HCT116 (cell line): Measurements from ENCODE around the gene BCL2L15. TPM values are rescaled to one million over a fixed set of nuclear protein-coding genes. Genes with fewer than 3 reads are reported as not detected.

Experiments
- ATAC-seq: fragments of 200-7000 bp; cut with Tn5 transposase; 2 replicates; pipeline ENCODE4 v1.9.1; 2020; ENCODE audit warnings: mild to moderate bottlenecking, moderate library complexity
- BruUV-seq: library from RNA; stranded (reverse); fragments of 400-500 nt; replicated peaks from 2 replicates; lab custom pipeline; 2021; lab: Mats Ljungman, UMichigan
- CTCF ChIA-PET: fragments of 300-600 bp; sonication (Branson Sonifier 250); formaldehyde crosslinking; loops from one replicate; lab custom pipeline; 2021; ENCODE audit warnings: antibody characterized with exemption; lab: Charles Lee
- POLR2A ChIA-PET: fragments of 300-600, 350-600 bp; sonication (Branson Sonifier 250); formaldehyde crosslinking; loops from one replicate; lab custom pipeline; 2021; ENCODE audit warnings: antibody characterized with exemption; lab: Charles Lee
- RAD21 ChIA-PET, 2 experiments: fragments of 300-600 bp; sonication (Branson Sonifier 250); formaldehyde crosslinking; loops; one replicate each; lab custom pipeline; 2023; ENCODE audit warnings: low total read pairs in 2 of 2; ENCODE audit not compliant: uncharacterized antibody in 2 of 2, unreplicated experiment in 2 of 2, low non-redundant PET in 1 of 2; lab: Charles Lee
- DNase-seq: peaks from one replicate; pipeline ENCODE4 v3.0.0-alpha.2; 2010; ENCODE audit warnings: low read depth, low spot score
- H2AFZ ChIP-seq: fragments of 200-600 bp; shearing (Covaris generic), sonication (generic); 2 replicates; pipeline ENCODE4 v1.6.1; 2017; ENCODE audit warnings: low read depth, mixed run types, mixed read lengths, antibody characterized with exemption, low read length; ENCODE audit not compliant: poor library complexity, severe bottlenecking
- H3K27ac ChIP-seq: 2 replicates; pipeline ENCODE4 v1.5.1; 2012; ENCODE audit warnings: low read depth, low read length
- H3K27me3 ChIP-seq: fragments of 200-600 bp; sonication (generic); 2 replicates; pipeline ENCODE4 v1.6.1; 2016; ENCODE audit warnings: mixed run types, low read length, mixed read lengths; ENCODE audit not compliant: insufficient read depth
- H3K36me3 ChIP-seq, 2 experiments: fragments of 200-500 bp in 1 of 2; fragments of 200-600 bp in 1 of 2; sonication (Bioruptor generic) in 1 of 2; sonication (generic) in 1 of 2; 2 replicates each; pipeline versions ENCODE4 v1.5.1 to v1.6.1; 2014 to 2016; ENCODE audit warnings: low read length in 2 of 2, inconsistent platforms in 1 of 2, mixed read lengths in 1 of 2, mixed run types in 1 of 2; ENCODE audit not compliant: insufficient read depth in 2 of 2, control insufficient read depth in 1 of 2
- H3K4me1 ChIP-seq, 2 experiments: fragments of 200-600 bp in 1 of 2; sonication (generic) in 1 of 2; 2 replicates each; pipeline versions ENCODE4 v1.5.1 to v1.6.1; 2012 to 2017; ENCODE audit warnings: low read length in 2 of 2, inconsistent platforms in 1 of 2, mild to moderate bottlenecking in 1 of 2, mixed read lengths in 1 of 2, mixed run types in 1 of 2, moderate library complexity in 1 of 2; ENCODE audit not compliant: insufficient read depth in 2 of 2, control insufficient read depth in 1 of 2
- H3K4me2 ChIP-seq: fragments of 200-600 bp; sonication (generic); 2 replicates; pipeline ENCODE4 v1.6.1; 2017; ENCODE audit warnings: mixed run types, low read length, mixed read lengths
- H3K4me3 ChIP-seq, 2 experiments: fragments of 200-600 bp in 1 of 2; sonication (generic) in 1 of 2; replicated peaks in 1 of 2; 2 replicates each; pipeline ENCODE4 v1.5.1; 2011 to 2016; ENCODE audit warnings: low read length in 2 of 2, control low read depth in 1 of 2, low read depth in 1 of 2, mild to moderate bottlenecking in 1 of 2, mixed read lengths in 1 of 2, mixed run types in 1 of 2
- H3K79me2 ChIP-seq: fragments of 200-600 bp; sonication (generic); 2 replicates; pipeline ENCODE4 v1.6.1; 2017; ENCODE audit warnings: mild to moderate bottlenecking, mixed run types, low read length, moderate library complexity, mixed read lengths; ENCODE audit not compliant: insufficient read depth
- H3K9ac ChIP-seq: fragments of 200-600 bp; sonication (generic); 2 replicates; pipeline ENCODE4 v1.6.1; 2016; ENCODE audit warnings: low read length, mixed read lengths
- H3K9me2 ChIP-seq: fragments of 200-600 bp; sonication (generic), shearing (Covaris generic); 2 replicates; pipeline ENCODE4 v1.6.1; 2017; ENCODE audit warnings: mixed run types, mild to moderate bottlenecking, moderate library complexity; ENCODE audit not compliant: insufficient read depth
- H3K9me3 ChIP-seq, 2 experiments: fragments of 200-500 bp in 1 of 2; fragments of 200-600 bp in 1 of 2; sonication (Bioruptor generic) in 1 of 2; sonication (generic) in 1 of 2; 2 replicates each; pipeline ENCODE4 v1.6.1; 2014 to 2017; ENCODE audit warnings: low read length in 2 of 2, mixed read lengths in 2 of 2, inconsistent platforms in 1 of 2, low read depth in 1 of 2, mild to moderate bottlenecking in 1 of 2, mixed run types in 1 of 2, moderate library complexity in 1 of 2; ENCODE audit not compliant: control insufficient read depth in 1 of 2, insufficient read depth in 1 of 2
- H4K20me1 ChIP-seq: fragments of 200-600 bp; sonication (generic), shearing (Covaris generic); 2 replicates; pipeline ENCODE4 v1.6.1; 2017; ENCODE audit warnings: mixed run types, mild to moderate bottlenecking, moderate library complexity; ENCODE audit not compliant: insufficient read depth
- CEBPB ChIP-seq: IDR thresholded peaks from 2 replicates; pipeline ENCODE4 v1.6.1; 2012; ENCODE audit warnings: low read depth
- CTCF ChIP-seq, 3 experiments: fragments of 200-600 bp in 1 of 3; sonication (generic) in 1 of 3; IDR thresholded peaks in 2 of 3; conservative IDR thresholded peaks in 1 of 3; 2 replicates each; pipeline ENCODE4 v1.5.1; 2012 to 2017; ENCODE audit warnings: low read depth in 2 of 3, low read length in 2 of 3, antibody characterized with exemption in 1 of 3, borderline replicate concordance in 1 of 3, control low read depth in 1 of 3, mild to moderate bottlenecking in 1 of 3, mixed read lengths in 1 of 3, mixed run types in 1 of 3, moderate library complexity in 1 of 3; ENCODE audit not compliant: insufficient read depth in 1 of 3
- EGR1 ChIP-seq: IDR thresholded peaks from 2 replicates; pipeline ENCODE4 v1.6.1; 2012; ENCODE audit warnings: low read depth
- ELF1 ChIP-seq: IDR thresholded peaks from 2 replicates; pipeline ENCODE4 v1.6.1; 2012; ENCODE audit warnings: low read depth, borderline replicate concordance
- EZH2 ChIP-seq: fragments of 200-600 bp; sonication (generic); IDR thresholded peaks from 2 replicates; pipeline ENCODE4 v1.6.1; 2017; ENCODE audit warnings: antibody characterized with exemption, mixed run types
- EZH2phosphoT487 ChIP-seq: fragments of 200-600 bp; IDR thresholded peaks from 2 replicates; pipeline ENCODE4 v1.6.1; 2018; ENCODE audit warnings: antibody characterized with exemption, borderline replicate concordance
- FOSL1 ChIP-seq: IDR thresholded peaks from 2 replicates; pipeline ENCODE4 v1.6.1; 2012; ENCODE audit warnings: low read depth
- MAX ChIP-seq: IDR thresholded peaks from 2 replicates; pipeline ENCODE4 v1.6.1; 2012
- POLR2A ChIP-seq: IDR thresholded peaks from 2 replicates; pipeline ENCODE4 v1.7.0; 2011; ENCODE audit warnings: borderline replicate concordance; ENCODE audit not compliant: insufficient read depth, insufficient read length; ENCODE audit errors: extremely low read depth
- POLR2AphosphoS5 ChIP-seq: IDR thresholded peaks from 2 replicates; pipeline ENCODE4 v1.6.1; 2011; ENCODE audit warnings: mild to moderate bottlenecking, low read depth, low read length, moderate library complexity
- RAD21 ChIP-seq: IDR thresholded peaks from 2 replicates; pipeline ENCODE4 v1.6.1; 2012; ENCODE audit warnings: low read depth, mild to moderate bottlenecking
- REST ChIP-seq: IDR thresholded peaks from 2 replicates; pipeline ENCODE4 v1.6.1; 2012; ENCODE audit warnings: low read depth
- SIN3A ChIP-seq: IDR thresholded peaks from 2 replicates; pipeline ENCODE4 v1.6.1; 2012; ENCODE audit warnings: low read depth
- SP1 ChIP-seq: IDR thresholded peaks from 2 replicates; pipeline ENCODE4 v1.6.1; 2012; ENCODE audit warnings: low read depth
- YY1 ChIP-seq: IDR thresholded peaks from 2 replicates; pipeline ENCODE4 v1.6.1; 2011; ENCODE audit warnings: low read length, low read depth, moderate library complexity, mild to moderate bottlenecking; ENCODE audit not compliant: insufficient replicate concordance; ENCODE audit errors: extremely low read depth
- ZBTB33 ChIP-seq: IDR thresholded peaks from 2 replicates; pipeline ENCODE4 v1.6.1; 2011; ENCODE audit warnings: mild to moderate bottlenecking, low read length, moderate library complexity; ENCODE audit not compliant: insufficient replicate concordance; ENCODE audit errors: extremely low read depth
- ZFX ChIP-seq: fragments of 450-650 bp; IDR thresholded peaks from 2 replicates; pipeline ENCODE4 v1.6.1; 2017
- ZNF274 ChIP-seq: fragments of 200-500 bp; sonication (Bioruptor generic); IDR thresholded peaks from 2 replicates; pipeline ENCODE4 v1.6.1; 2014; ENCODE audit warnings: mild to moderate bottlenecking, low read depth, low read length, inconsistent platforms
- intact Hi-C: fragments of 100-400 bp; cut with micrococcal nuclease; formaldehyde crosslinking; loops from 2 replicates; pipeline ENCODE4 v1.10.0; 2022
- total RNA-seq: library from RNA; stranded (reverse); gene quantifications from one replicate; pipeline ENCODE4 v1.2.1, GENCODE V29; 2021; ENCODE audit not compliant: unreplicated experiment

Gene BCL2L15
- total RNA-seq, 1 experiment from 2014 or later, result 0.54 TPM

- DNase-seq, result no peak
- intact Hi-C loops, result no loop called here
- H3K27ac ChIP-seq, result no peak overlapping the region
- H3K27me3 ChIP-seq, result no peaks in the 10 kb centered on the region
- TF ChIP-seq ZBTB33, result no peak
- TF ChIP-seq RAD21, result no peak
- TF ChIP-seq ZFX, result no peak
- TF ChIP-seq SIN3A, result no peak
- no peak for TF ChIP-seq EZH2
- TF ChIP-seq ZNF274, result no peak
- TF ChIP-seq REST, result no peak
- TF ChIP-seq POLR2AphosphoS5, result no peak
- TF ChIP-seq POLR2A, result no peak
- no peak for TF ChIP-seq YY1
- no peak for TF ChIP-seq CEBPB
- no peak for TF ChIP-seq FOSL1
- TF ChIP-seq EGR1, result no peak
- no peak for TF ChIP-seq EZH2phosphoT487
- no peak for TF ChIP-seq ELF1
- TF ChIP-seq MAX, result no peak
- TF ChIP-seq CTCF (IDR thresholded peaks at IDR 0.05 in 2 of 3, conservative IDR thresholded peaks at IDR 0.05 in 1 of 3; ENCODE audit: borderline replicate concordance in 1 of 3, insufficient read depth in 1 of 3, low read depth in 2 of 3, low read length in 2 of 3), result no peak
- TF ChIP-seq SP1, result no peak
- no peaks in the 10 kb centered on the region for H3K9me3 ChIP-seq
- no peak overlapping the region for H2AFZ ChIP-seq
- CTCF ChIA-PET, result no interaction called here
- no TSS peak for BruUV-seq
- H4K20me1 ChIP-seq, result no peaks in the 10 kb centered on the region
- H3K36me3 ChIP-seq, result no peaks in the 10 kb centered on the region
- no peaks in the 10 kb centered on the region for H3K79me2 ChIP-seq
- RAD21 ChIA-PET, result no interaction called here
- H3K9ac ChIP-seq, result no peak overlapping the region
- ATAC-seq, result no peak
- no peak overlapping the region for H3K4me2 ChIP-seq
- no peaks in the 10 kb centered on the region for H3K9me2 ChIP-seq
- H3K4me3 ChIP-seq, result no peak overlapping the region
- POLR2A ChIA-PET, result no interaction called here
- no peaks in the 10 kb centered on the region for H3K4me1 ChIP-seq
Observed at GRCh38 chr1:113918243-113918642, 30.9 kb upstream of the BCL2L15 start.
